ENCODE results near the gene DRC1. TPM values are rescaled to one million over a fixed set of nuclear protein-coding genes. Genes with fewer than 3 reads are reported as not detected.
"Not testable (repeated sequence)": the region's sequence is repeated elsewhere in the genome, so short reads cannot be mapped to it uniquely, and the experiment has no call there.

The DRC1 gene
- total RNA-seq (under 1 TPM in 1 of 4 donors, not detected in 3; 0.54 TPM), polyA plus RNA-seq (under 1 TPM in 1 of 3 donors, not detected in 2; 0.06 TPM)

DNA sequence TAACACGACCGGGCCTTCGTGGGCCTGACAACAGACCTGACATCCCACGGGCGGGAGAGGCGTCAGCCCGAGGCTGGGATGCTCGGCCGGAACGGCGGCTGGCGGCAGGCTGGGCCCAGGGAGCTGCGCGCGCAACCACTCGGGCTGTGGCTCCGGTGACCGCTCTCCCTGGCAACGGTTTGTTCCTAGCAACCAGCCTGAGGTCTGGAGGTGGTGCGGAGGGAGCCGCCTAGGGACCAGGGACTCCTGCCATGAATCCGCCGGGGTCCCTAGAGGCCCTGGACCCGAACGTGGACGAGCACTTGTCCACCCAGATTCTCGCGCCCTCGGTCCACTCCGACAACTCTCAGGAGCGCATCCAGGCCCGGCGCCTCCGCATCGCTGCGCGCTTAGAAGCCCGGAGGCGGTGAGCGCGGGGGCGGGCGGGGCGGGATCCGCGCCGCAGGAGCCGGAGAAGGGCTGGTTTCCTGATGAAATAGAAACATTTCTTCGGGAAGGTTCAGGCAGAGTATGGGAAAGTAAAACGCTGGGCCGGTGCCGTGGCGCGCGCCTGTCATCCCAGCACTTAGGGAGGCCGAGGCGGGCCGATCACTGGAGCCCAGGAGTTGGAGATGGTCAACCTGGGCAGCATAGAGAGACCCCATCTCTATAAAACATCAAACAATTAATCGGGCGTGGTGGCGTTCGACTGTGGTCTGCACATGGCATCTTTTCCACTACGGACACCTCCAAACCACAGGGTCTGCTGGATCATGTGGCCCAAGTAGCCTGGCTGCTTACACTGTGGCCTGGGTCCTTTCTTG, at the start of gene DRC1:
DRC1 (plus strand) TSS at position 182 of the 803 bp plus-strand sequence; CDS start at position 252, 70 bp downstream.
- no peak within 1 kb of the TSS for H3K27ac ChIP-seq
- no peaks in the 10 kb centered on the region for H3K36me3 ChIP-seq
- WGBS, 2 donors, result 17 to 19% methylated on average over 63 of the region's 63 CpGs
- peak within 1 kb of the TSS in 3 of 4 donors; percentile 11 to 42 (median 37) for H3K4me3 ChIP-seq
- peak; percentile 68 for DNase-seq
- no peaks in the 10 kb centered on the region for H3K9me3 ChIP-seq
- intact Hi-C loops (cut with DNase I), result no loop called here
- peaks cover 0 to 5% (median 0%) of the 10 kb centered on the region in 3 donors for H3K27me3 ChIP-seq
- H3K4me1 ChIP-seq, result peaks cover 0 to 9% (median 8%) of the 10 kb centered on the region in 4 donors
- TF ChIP-seq POLR2A (IDR thresholded peaks at IDR 0.05) (no peak), EP300 (IDR thresholded peaks at IDR 0.05) (no peak), POLR2AphosphoS5 (IDR thresholded peaks at IDR 0.05) (no peak), CTCF (IDR thresholded peaks at IDR 0.05) (no peak)

- 86 to 87% methylated on average over 1 of the region's 1 CpG for WGBS, 2 donors
- no peak overlapping the region for H3K27ac ChIP-seq
- no peaks in the 10 kb centered on the region for H3K27me3 ChIP-seq
- no peaks in the 10 kb centered on the region for H3K36me3 ChIP-seq
- H3K4me1 ChIP-seq, result peaks cover 0 to 17% (median 11%) of the 10 kb centered on the region in 4 donors
- DNase-seq, result no peak
- TF ChIP-seq POLR2A (IDR thresholded peaks at IDR 0.05) (no peak), CTCF (IDR thresholded peaks at IDR 0.05) (no peak), EP300 (IDR thresholded peaks at IDR 0.05) (no peak), POLR2AphosphoS5 (IDR thresholded peaks at IDR 0.05) (no peak)
- intact Hi-C loops (cut with DNase I), result no loop called here
- no peak overlapping the region for H3K4me3 ChIP-seq
- H3K9me3 ChIP-seq, result no peaks in the 10 kb centered on the region
These were observed 48.8 kb upstream of the DRC1 start for GRCh38 chr2:26352892-26353291.

GRCh38 chr2:26354469-26354868, 47.3 kb upstream of the DRC1 start:
- H3K27ac ChIP-seq; H3K9me3 ChIP-seq; intact Hi-C loops (cut with DNase I); H3K4me3 ChIP-seq; H3K27me3 ChIP-seq; H3K36me3 ChIP-seq; DNase-seq: not testable (repeated sequence)
- peaks cover 0 to 11% (median 8%) of the 10 kb centered on the region in 4 donors for H3K4me1 ChIP-seq
- WGBS, 2 donors, result 98% methylated on average over 16 of the region's 16 CpGs

GRCh38 chr2:26355038-26355995, 46.4 kb upstream of the DRC1 start:
- 81 to 85% methylated on average over 9 of the region's 9 CpGs for WGBS, 2 donors
- Histone ChIP-seq H3K36me3 (no peaks in the 10 kb centered on the region), H3K4me1 (peaks cover 0 to 11% (median 8%) of the 10 kb centered on the region in 4 donors), H3K27me3 (no peaks in the 10 kb centered on the region), H3K9me3 (no peaks in the 10 kb centered on the region), H3K27ac (no peak overlapping the region), H3K4me3 (no peak overlapping the region)
- DNase-seq, result no peak
- intact Hi-C loops (cut with DNase I), result no loop called here
- TF ChIP-seq CTCF (IDR thresholded peaks at IDR 0.05) (no peak), EP300 (IDR thresholded peaks at IDR 0.05) (no peak), POLR2A (IDR thresholded peaks at IDR 0.05) (no peak), POLR2AphosphoS5 (IDR thresholded peaks at IDR 0.05) (no peak)

GRCh38 chr2:26356111-26356510, 45.6 kb upstream of the DRC1 start:
- intact Hi-C loops (cut with DNase I), result no loop called here
- 93 to 95% methylated on average over 2 of the region's 2 CpGs for WGBS, 2 donors
- Histone ChIP-seq H3K4me3 (no peak overlapping the region), H3K4me1 (peaks cover 0 to 11% (median 8%) of the 10 kb centered on the region in 4 donors), H3K27me3 (no peaks in the 10 kb centered on the region), H3K27ac (no peak overlapping the region), H3K9me3 (no peaks in the 10 kb centered on the region), H3K36me3 (no peaks in the 10 kb centered on the region)
- no peak for DNase-seq
- TF ChIP-seq POLR2A (IDR thresholded peaks at IDR 0.05) (no peak), POLR2AphosphoS5 (IDR thresholded peaks at IDR 0.05) (no peak)
